ENCODE results near the gene DAB2IP. TPM values are rescaled to one million over a fixed set of nuclear protein-coding genes. Genes with fewer than 3 reads are reported as not detected.

Gene DAB2IP
- total RNA-seq, 1 donor from 2014 or later, result 67.8 TPM

DNA sequence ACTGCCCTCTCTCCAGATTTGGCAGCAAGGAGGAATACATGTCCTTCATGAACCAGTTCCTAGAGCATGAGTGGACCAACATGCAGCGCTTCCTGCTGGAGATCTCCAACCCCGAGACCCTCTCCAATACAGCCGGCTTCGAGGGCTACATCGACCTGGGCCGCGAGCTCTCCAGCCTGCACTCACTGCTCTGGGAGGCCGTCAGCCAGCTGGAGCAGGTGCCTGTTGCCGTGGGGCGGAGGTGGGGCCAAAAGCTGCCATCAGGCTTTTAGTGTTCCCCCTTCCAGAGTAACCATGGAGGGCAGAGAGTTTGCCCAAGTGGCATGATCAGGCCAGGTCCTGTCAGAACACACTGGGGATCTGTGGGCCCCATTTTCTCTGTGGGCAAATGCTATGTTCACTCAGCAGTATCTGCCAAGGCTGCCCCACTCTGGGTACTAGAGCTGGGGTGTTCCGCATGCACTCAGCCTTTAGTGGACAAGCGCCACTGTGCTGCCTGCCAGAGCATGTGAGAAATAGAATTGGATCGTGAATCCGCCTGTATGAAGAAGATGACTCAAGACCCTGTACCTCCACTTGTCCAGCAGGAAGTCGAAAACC, 117.1 kb downstream of the DAB2IP start:
- no peak for DNase-seq (ENCODE audit: low spot score, unreplicated experiment)
- no peak for TF ChIP-seq CTCF (IDR thresholded peaks at IDR 0.05; ENCODE audit: unreplicated experiment)

GRCh38 chr9:121769939-121770338, 118.5 kb downstream of the DAB2IP start:
- H3K27ac Mint-ChIP-seq, result no peak overlapping the region
- TF ChIP-seq CTCF (IDR thresholded peaks at IDR 0.05; ENCODE audit: unreplicated experiment), result no peak

More for the DNA sequence above, 117.1 kb downstream of the DAB2IP start:
- Mint-ChIP-seq H3K27ac (no peak overlapping the region), H3K4me1 (ENCODE audit: low read depth) (peaks cover 2% of the 10 kb centered on the region), H3K27me3 (no peaks in the 10 kb centered on the region), H3K9me3 (ENCODE audit: low read depth) (no peaks in the 10 kb centered on the region), H3K36me3 (ENCODE audit: insufficient read depth) (peaks cover 15% of the 10 kb centered on the region), H3K4me3 (ENCODE audit: low read depth) (no peak overlapping the region)

DNA sequence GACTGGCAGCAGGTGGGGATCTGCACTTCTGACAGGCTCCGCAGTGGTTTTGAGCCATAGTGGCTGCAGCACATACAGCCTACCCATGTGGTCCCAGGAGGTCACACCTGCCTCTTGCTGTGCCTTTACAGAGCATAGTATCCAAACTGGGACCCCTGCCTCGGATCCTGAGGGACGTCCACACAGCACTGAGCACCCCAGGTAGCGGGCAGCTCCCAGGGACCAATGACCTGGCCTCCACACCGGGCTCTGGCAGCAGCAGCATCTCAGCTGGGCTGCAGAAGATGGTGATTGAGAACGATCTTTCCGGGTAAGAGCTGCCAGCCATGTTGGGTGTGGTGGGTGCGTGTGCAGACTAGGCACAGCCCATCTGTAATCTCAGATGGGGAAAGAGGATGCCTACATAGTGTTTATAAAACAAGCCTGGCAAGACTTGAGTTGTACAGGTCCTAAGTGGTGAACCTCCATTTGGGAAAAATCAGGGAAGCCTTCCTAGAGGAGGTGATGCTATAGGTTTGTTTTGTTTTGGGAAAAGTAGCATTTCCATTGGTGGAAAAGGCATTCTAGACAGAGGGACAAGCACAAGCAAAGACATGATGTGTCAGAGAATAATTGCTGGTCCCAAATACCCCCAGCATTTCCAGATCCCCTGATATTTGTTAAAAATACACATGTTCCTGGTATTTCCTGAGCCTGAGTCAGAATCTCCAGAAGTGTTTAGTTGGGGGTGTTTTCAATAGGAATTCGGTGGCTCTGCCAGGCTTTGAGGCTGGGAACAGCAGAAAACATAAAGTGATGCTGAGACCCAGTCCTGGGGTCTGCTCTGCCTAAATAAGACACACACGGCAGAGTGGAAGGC, 119.2 kb downstream of the DAB2IP start:
- no peaks in the 10 kb centered on the region for H3K9me3 Mint-ChIP-seq (ENCODE audit: low read depth)
- no peak overlapping the region for H3K4me3 Mint-ChIP-seq (ENCODE audit: low read depth)
- H3K27me3 Mint-ChIP-seq, result no peaks in the 10 kb centered on the region
- TF ChIP-seq CTCF (IDR thresholded peaks at IDR 0.05; ENCODE audit: unreplicated experiment), result no peak
- DNase-seq (ENCODE audit: low spot score, unreplicated experiment), result no peak
- H3K4me1 Mint-ChIP-seq (ENCODE audit: low read depth), result no peaks in the 10 kb centered on the region
- peak overlapping the region; percentile 71 for H3K27ac Mint-ChIP-seq
- peaks cover 17% of the 10 kb centered on the region for H3K36me3 Mint-ChIP-seq (ENCODE audit: insufficient read depth)

More at GRCh38 chr9:121769939-121770338, 118.5 kb downstream of the DAB2IP start:
- no peaks in the 10 kb centered on the region for H3K4me1 Mint-ChIP-seq (ENCODE audit: low read depth)
- no peak overlapping the region for H3K4me3 Mint-ChIP-seq (ENCODE audit: low read depth)
- no peaks in the 10 kb centered on the region for H3K27me3 Mint-ChIP-seq
- DNase-seq (ENCODE audit: low spot score, unreplicated experiment), result no peak
- no peaks in the 10 kb centered on the region for H3K9me3 Mint-ChIP-seq (ENCODE audit: low read depth)
- peaks cover 11% of the 10 kb centered on the region for H3K36me3 Mint-ChIP-seq (ENCODE audit: insufficient read depth)

- no peak overlapping the region for H3K4me3 Mint-ChIP-seq (ENCODE audit: low read depth)
- H3K27me3 Mint-ChIP-seq, result no peaks in the 10 kb centered on the region
- peaks cover 22% of the 10 kb centered on the region for H3K36me3 Mint-ChIP-seq (ENCODE audit: insufficient read depth)
- DNase-seq (ENCODE audit: low spot score, unreplicated experiment), result no peak
- no peaks in the 10 kb centered on the region for H3K9me3 Mint-ChIP-seq (ENCODE audit: low read depth)
- no peaks in the 10 kb centered on the region for H3K4me1 Mint-ChIP-seq (ENCODE audit: low read depth)
- TF ChIP-seq CTCF (IDR thresholded peaks at IDR 0.05; ENCODE audit: unreplicated experiment), result no peak
- H3K27ac Mint-ChIP-seq, result peak overlapping the region; percentile 71
Measured at GRCh38 chr9:121771418-121771817, 120.0 kb downstream of the DAB2IP start.

DNA sequence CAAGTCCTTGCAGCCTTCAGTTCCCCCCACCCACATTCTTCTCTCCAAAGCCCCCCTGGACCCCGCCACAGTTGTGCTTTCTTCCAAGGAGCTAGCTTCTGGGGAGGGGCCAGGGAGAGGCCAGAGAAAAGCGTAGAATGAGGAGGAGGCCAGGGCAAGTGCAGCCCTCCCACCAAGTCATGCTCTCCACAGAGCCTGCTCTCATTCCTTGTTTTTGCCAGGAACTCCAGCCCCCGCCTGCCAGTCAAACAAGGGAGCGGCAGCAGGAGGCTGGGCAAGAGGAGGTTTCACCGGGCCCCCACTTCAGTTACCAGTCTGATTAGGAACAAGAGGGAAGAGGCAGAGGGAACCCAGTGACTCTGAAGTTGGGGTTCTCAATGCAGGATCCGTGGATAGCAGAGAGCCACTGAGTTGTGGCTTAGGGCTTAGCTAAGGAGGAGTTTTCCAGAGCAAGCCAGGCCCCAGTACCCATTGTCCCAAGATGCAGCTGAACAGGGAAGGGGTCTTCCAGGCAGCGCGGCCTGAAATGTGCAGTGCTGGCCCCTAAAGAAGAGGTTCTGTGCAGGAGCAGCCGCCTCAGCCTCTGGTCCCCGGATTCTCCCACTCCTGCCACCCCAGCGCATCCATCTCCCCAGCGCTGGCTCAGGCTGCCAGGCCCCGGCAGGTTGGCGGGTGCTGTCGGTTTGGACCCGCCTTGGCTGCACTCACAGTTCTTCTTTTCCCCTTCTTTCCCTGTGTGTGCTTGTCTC, 120.6 kb downstream of the DAB2IP start:
- H3K36me3 Mint-ChIP-seq (ENCODE audit: insufficient read depth), result peaks cover 18% of the 10 kb centered on the region
- no peak overlapping the region for H3K4me3 Mint-ChIP-seq (ENCODE audit: low read depth)
- DNase-seq (ENCODE audit: low spot score, unreplicated experiment), result no peak
- H3K27me3 Mint-ChIP-seq, result no peaks in the 10 kb centered on the region
- TF ChIP-seq CTCF (IDR thresholded peaks at IDR 0.05; ENCODE audit: unreplicated experiment), result no peak
- H3K4me1 Mint-ChIP-seq (ENCODE audit: low read depth), result no peaks in the 10 kb centered on the region
- peak overlapping the region; percentile 24 for H3K27ac Mint-ChIP-seq
- no peaks in the 10 kb centered on the region for H3K9me3 Mint-ChIP-seq (ENCODE audit: low read depth)
